CD14-positive monocyte (primary cell): ENCODE measurements around the gene SIX2. TPM values are rescaled to one million over a fixed set of nuclear protein-coding genes. Genes with fewer than 3 reads are reported as not detected.

Experiments used
- DNase-seq, 3 donors: peaks; one replicate each; pipeline ENCODE4 v3.0.0-alpha.2; 2011 to 2022
- H2AFZ ChIP-seq: 2 replicates; pipeline ENCODE4 v1.6.0; 2012; ENCODE audit warnings: mild to moderate bottlenecking, low read depth, low read length, inconsistent platforms; ENCODE audit not compliant: insufficient read depth, poor library complexity, severe bottlenecking
- H3K27ac ChIP-seq, 2 donors: 1 replicate in 1 of 2; 2 replicates in 1 of 2; pipeline ENCODE4 v1.5.1; 2012 to 2013; ENCODE audit warnings: low read length in 2 of 2, control low read depth in 1 of 2, inconsistent platforms in 1 of 2, low read depth in 1 of 2, mild to moderate bottlenecking in 1 of 2
- H3K27me3 ChIP-seq, 2 donors: one replicate each; pipeline versions ENCODE4 v1.6.0 to v1.6.1; 2011 to 2013; ENCODE audit warnings: low read length in 2 of 2; ENCODE audit not compliant: control insufficient read depth in 2 of 2, insufficient read depth in 2 of 2
- H3K36me3 ChIP-seq, 2 donors: replicated peaks in 1 of 2; 1 replicate in 1 of 2; 2 replicates in 1 of 2; pipeline versions ENCODE4 v1.5.1 to v1.6.1; 2012 to 2013; ENCODE audit warnings: low read length in 2 of 2, control low read depth in 1 of 2, inconsistent platforms in 1 of 2, mild to moderate bottlenecking in 1 of 2; ENCODE audit not compliant: insufficient read depth in 2 of 2, control insufficient read depth in 1 of 2
- H3K4me1 ChIP-seq, 2 donors: 1 replicate in 1 of 2; 2 replicates in 1 of 2; pipeline versions ENCODE4 v1.5.1 to v1.6.1; 2012 to 2013; ENCODE audit warnings: low read length in 2 of 2, control low read depth in 1 of 2, inconsistent platforms in 1 of 2, mild to moderate bottlenecking in 1 of 2, moderate library complexity in 1 of 2; ENCODE audit not compliant: insufficient read depth in 2 of 2, control insufficient read depth in 1 of 2
- H3K4me2 ChIP-seq: replicated peaks from 2 replicates; pipeline ENCODE3; 2012; ENCODE audit warnings: low read length, moderate library complexity, mild to moderate bottlenecking; ENCODE audit not compliant: poor library complexity, severe bottlenecking; ENCODE audit errors: extremely low read depth
- H3K4me3 ChIP-seq, 3 experiments: fragments of 200-600 bp in 1 of 3; sonication (generic) in 1 of 3; replicated peaks in 1 of 3; 1 replicate in 2 of 3; 2 replicates in 1 of 3; pipeline ENCODE4 v1.5.1; 2011 to 2013; ENCODE audit warnings: low read length in 3 of 3, mild to moderate bottlenecking in 3 of 3, control low read depth in 2 of 3, low read depth in 2 of 3, inconsistent platforms in 1 of 3, moderate library complexity in 1 of 3
- H3K79me2 ChIP-seq: 2 replicates; pipeline ENCODE4 v1.6.0; 2012; ENCODE audit warnings: mild to moderate bottlenecking, control low read depth, inconsistent platforms, low read length, moderate library complexity; ENCODE audit not compliant: insufficient read depth
- H3K9ac ChIP-seq: 2 replicates; pipeline ENCODE4 v1.6.0; 2017; ENCODE audit warnings: low read length, mild to moderate bottlenecking; ENCODE audit not compliant: insufficient read depth, poor library complexity, severe bottlenecking
- H3K9me3 ChIP-seq, 2 donors: replicated peaks in 1 of 2; 1 replicate in 1 of 2; 2 replicates in 1 of 2; pipeline versions ENCODE4 v1.5.1 to v1.6.1; 2012 to 2013; ENCODE audit warnings: low read length in 2 of 2, control low read depth in 1 of 2; ENCODE audit not compliant: control insufficient read depth in 1 of 2, insufficient read depth in 1 of 2
- H4K20me1 ChIP-seq: 2 replicates; pipeline ENCODE4 v1.6.0; 2012; ENCODE audit warnings: mild to moderate bottlenecking, low read length, control low read depth, moderate library complexity; ENCODE audit not compliant: insufficient read depth
- H3K27ac Mint-ChIP-seq, 7 donors: one replicate each; pipeline ENCODE4 v1.8.0; 2020; ENCODE audit warnings: mild to moderate bottlenecking in 7 of 7, mixed read lengths in 7 of 7, moderate library complexity in 6 of 7, inconsistent platforms in 2 of 7
- H3K27me3 Mint-ChIP-seq, 3 donors: one replicate each; pipeline ENCODE4 v1.8.0; 2021 to 2022; ENCODE audit warnings: low read depth in 3 of 3, mild to moderate bottlenecking in 3 of 3, mixed read lengths in 3 of 3, moderate library complexity in 3 of 3, inconsistent platforms in 1 of 3
- H3K36me3 Mint-ChIP-seq, 2 donors: one replicate each; pipeline ENCODE4 v1.8.0; 2020; ENCODE audit warnings: mixed read lengths in 2 of 2, inconsistent platforms in 1 of 2, mild to moderate bottlenecking in 1 of 2
- H3K4me1 Mint-ChIP-seq: one replicate; pipeline ENCODE4 v1.8.0; 2020; ENCODE audit warnings: mild to moderate bottlenecking, mixed read lengths
- H3K4me3 Mint-ChIP-seq, 2 donors: one replicate each; pipeline ENCODE4 v1.8.0; 2020; ENCODE audit warnings: mild to moderate bottlenecking in 2 of 2, mixed read lengths in 2 of 2, moderate library complexity in 1 of 2
- H3K9me3 Mint-ChIP-seq, 7 donors: one replicate each; pipeline ENCODE4 v1.8.0; 2020 to 2022; ENCODE audit warnings: mixed read lengths in 7 of 7, mild to moderate bottlenecking in 6 of 7, moderate library complexity in 6 of 7, inconsistent platforms in 2 of 7
- CTCF ChIP-seq: fragments of 200-600 bp; IDR thresholded peaks from one replicate; pipeline ENCODE4 v1.8.0; 2022; ENCODE audit warnings: antibody characterized with exemption, mild to moderate bottlenecking
- whole genome bisulfite sequencing: methylation state at CpG from one replicate; pipeline ENCODE4 v1.1.5; 2013; ENCODE audit warnings: missing lambda C conversion rate; ENCODE audit not compliant: insufficient coverage; 5-methylcytosine and 5-hydroxymethylcytosine counted together
- intact Hi-C, 2 donors: fragments of 100-400 bp; cut with micrococcal nuclease; formaldehyde crosslinking; loops; one replicate each; pipeline versions ENCODE4 v1.15.0 to v1.15.1; 2023
- polyA plus RNA-seq, 3 donors: library from polyadenylated mRNA; depleted of rRNA in 1 of 3; unstranded in 2 of 3; stranded (reverse) in 1 of 3; fragments of 300-500 nt in 2 of 3; fragments of >200 nt in 1 of 3; fragmentation: Illumina TruSeq in 2 of 3; gene quantifications; 1 replicate in 2 of 3; 2 replicates in 1 of 3; pipeline ENCODE4 v1.2.3, GENCODE V29; 2012 to 2021

Gene SIX2
- polyA plus RNA-seq, 3 donors, result not detected

- Histone ChIP-seq H3K4me2 (no peak overlapping the region), H3K27me3 (peaks cover 0 to 3% of the 10 kb centered on the region in 2 donors), H4K20me1 (no peaks in the 10 kb centered on the region), H3K27ac (no peak overlapping the region), H3K4me3 (no peak overlapping the region), H3K9ac (no peak overlapping the region), H3K79me2 (no peaks in the 10 kb centered on the region), H3K4me1 (no peaks in the 10 kb centered on the region), H3K36me3 (no peaks in the 10 kb centered on the region), H3K9me3 (no peaks in the 10 kb centered on the region), H2AFZ (no peak overlapping the region)
- WGBS, result 89% methylated on average over 11 of the region's 15 CpGs
- no peaks in the 10 kb centered on the region for H3K36me3 Mint-ChIP-seq
- peaks cover 7% of the 10 kb centered on the region for H3K4me1 Mint-ChIP-seq
- H3K27me3 Mint-ChIP-seq, result peaks cover 12 to 28% (median 19%) of the 10 kb centered on the region in 3 donors
- no peak for TF ChIP-seq CTCF
- H3K9me3 Mint-ChIP-seq, result no peaks in the 10 kb centered on the region
- H3K27ac Mint-ChIP-seq, result no peak overlapping the region
- intact Hi-C loops, result no loop called here
- no peak for DNase-seq
- peak overlapping the region in 1 of 2 donors; percentile 10 for H3K4me3 Mint-ChIP-seq
Measured at GRCh38 chr2:44970846-44971450, 38.3 kb downstream of the SIX2 start.

- Mint-ChIP-seq H3K4me1 (peaks cover 7% of the 10 kb centered on the region), H3K9me3 (no peaks in the 10 kb centered on the region), H3K27ac (no peak overlapping the region), H3K36me3 (no peaks in the 10 kb centered on the region), H3K4me3 (no peak overlapping the region), H3K27me3 (peaks cover 12 to 27% (median 23%) of the 10 kb centered on the region in 3 donors)
- no peak overlapping the region for H3K4me2 ChIP-seq
- H3K27ac ChIP-seq, result no peak overlapping the region
- no peaks in the 10 kb centered on the region for H3K4me1 ChIP-seq
- no peak overlapping the region for H2AFZ ChIP-seq
- H3K9ac ChIP-seq, result no peak overlapping the region
- no peaks in the 10 kb centered on the region for H4K20me1 ChIP-seq
- TF ChIP-seq CTCF, result no peak
- no peaks in the 10 kb centered on the region for H3K9me3 ChIP-seq
- intact Hi-C loops, result no loop called here
- peaks cover 0 to 3% of the 10 kb centered on the region in 2 donors for H3K27me3 ChIP-seq
- DNase-seq, result no peak
- no peaks in the 10 kb centered on the region for H3K36me3 ChIP-seq
- no peaks in the 10 kb centered on the region for H3K79me2 ChIP-seq
- H3K4me3 ChIP-seq, result no peak overlapping the region
- 86% methylated on average over 4 of the region's 4 CpGs for WGBS
Measured at GRCh38 chr2:44969936-44970335, 39.3 kb downstream of the SIX2 start.
